Endothelial cell (in vitro differentiated cells): ENCODE results near the gene IARS2. TPM values are rescaled to one million over a fixed set of nuclear protein-coding genes. Genes with fewer than 3 reads are reported as not detected.
A peak's percentile ranks its signal among the peaks of the same experiment; 100 is the strongest.
"Not testable (repeated sequence)": the region's sequence is repeated elsewhere in the genome, so short reads cannot be mapped to it uniquely, and the experiment has no call there.

Experiments used
- DNase-seq: peaks from one replicate; pipeline ENCODE4 v3.0.0; 2021; ENCODE audit warnings: low spot score
- H3K27ac Mint-ChIP-seq: one replicate; pipeline ENCODE4 v1.8.0; 2021; ENCODE audit warnings: mixed read lengths, inconsistent platforms; ENCODE audit not compliant: unreplicated experiment
- H3K27me3 Mint-ChIP-seq: one replicate; pipeline ENCODE4 v1.8.0; 2021; ENCODE audit warnings: mild to moderate bottlenecking, moderate library complexity, mixed read lengths, inconsistent platforms; ENCODE audit not compliant: unreplicated experiment
- H3K36me3 Mint-ChIP-seq: one replicate; pipeline ENCODE4 v1.8.0; 2021; ENCODE audit warnings: mild to moderate bottlenecking, low read depth, mixed read lengths, inconsistent platforms; ENCODE audit not compliant: unreplicated experiment
- H3K4me1 Mint-ChIP-seq: one replicate; pipeline ENCODE4 v1.8.0; 2021; ENCODE audit warnings: mild to moderate bottlenecking, mixed read lengths, inconsistent platforms; ENCODE audit not compliant: unreplicated experiment
- H3K4me3 Mint-ChIP-seq: one replicate; pipeline ENCODE4 v1.8.0; 2021; ENCODE audit warnings: mild to moderate bottlenecking, mixed read lengths, inconsistent platforms; ENCODE audit not compliant: unreplicated experiment
- H3K9me3 Mint-ChIP-seq: one replicate; pipeline ENCODE4 v1.8.0; 2021; ENCODE audit warnings: mixed read lengths, inconsistent platforms; ENCODE audit not compliant: unreplicated experiment
- CTCF ChIP-seq: fragments of 200-600 bp; sonication (generic); IDR thresholded peaks from one replicate; pipeline ENCODE4 v1.5.0; 2021; ENCODE audit warnings: antibody characterized with exemption; ENCODE audit not compliant: unreplicated experiment
- total RNA-seq: library from RNA; stranded (reverse); fragmentation: NEBNext Ultra II Directional; extraction: Animal tissue kit (Norgen Biotek cat#: 25700); gene quantifications from one replicate; pipeline ENCODE4 v1.2.1, GENCODE V29; 2021; ENCODE audit not compliant: unreplicated experiment

Gene IARS2
- total RNA-seq, 1 donor from 2014 or later: 60.3 TPM

- no peak overlapping the region for H3K4me3 Mint-ChIP-seq
- H3K27ac Mint-ChIP-seq: peak overlapping the region; percentile 57
- no peak for DNase-seq
- no peaks in the 10 kb centered on the region for H3K9me3 Mint-ChIP-seq
- peaks cover 14% of the 10 kb centered on the region for H3K4me1 Mint-ChIP-seq
- TF ChIP-seq CTCF: no peak
- peaks cover 31% of the 10 kb centered on the region for H3K36me3 Mint-ChIP-seq
- no peaks in the 10 kb centered on the region for H3K27me3 Mint-ChIP-seq
Observed at GRCh38 chr1:220156620-220157146, 62.8 kb downstream of the IARS2 start.

DNA sequence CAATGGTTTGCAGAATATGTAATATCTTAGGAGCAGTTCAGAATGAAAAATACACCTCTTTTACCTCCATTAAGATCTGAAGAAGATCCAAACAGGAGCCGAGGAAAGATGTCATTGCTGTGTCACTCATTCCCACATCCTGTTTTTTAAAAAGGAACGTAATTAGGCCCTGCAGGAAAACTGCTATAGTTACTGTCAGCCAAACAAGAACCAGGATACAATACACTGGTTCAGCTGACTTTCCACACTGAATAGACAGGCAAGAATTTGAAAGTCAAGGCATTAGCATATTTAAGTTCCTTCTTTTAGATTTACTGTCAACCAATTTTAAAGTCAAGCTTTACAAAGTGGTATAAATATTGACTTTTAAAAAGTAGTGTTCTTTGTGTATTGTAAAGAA lies 63.8 kb downstream of the IARS2 start:
- no peaks in the 10 kb centered on the region for H3K9me3 Mint-ChIP-seq
- no peak for TF ChIP-seq CTCF
- no peak for DNase-seq
- H3K36me3 Mint-ChIP-seq: peaks cover 31% of the 10 kb centered on the region
- H3K27me3 Mint-ChIP-seq: no peaks in the 10 kb centered on the region
- H3K4me3 Mint-ChIP-seq: no peak overlapping the region
- H3K27ac Mint-ChIP-seq: peak overlapping the region; percentile 91
- H3K4me1 Mint-ChIP-seq: peaks cover 14% of the 10 kb centered on the region

DNA sequence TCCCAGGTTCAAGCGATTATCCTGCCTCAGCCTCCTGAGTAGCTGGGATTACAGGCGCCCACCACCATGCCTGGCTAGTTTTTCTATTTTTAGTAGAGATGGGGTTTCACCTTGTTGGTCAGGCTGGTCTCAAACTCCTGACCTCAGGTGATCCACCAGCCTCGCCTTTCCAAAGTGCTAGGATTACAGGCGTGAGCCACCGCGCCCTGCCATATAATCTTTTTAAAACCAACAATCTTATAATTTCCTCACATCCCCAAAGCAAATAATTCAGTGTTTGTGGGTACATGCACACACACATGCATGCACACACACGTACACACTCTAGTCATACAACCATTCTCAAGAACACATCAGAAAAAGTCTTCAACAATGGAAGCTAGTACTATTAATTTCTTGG lies 64.6 kb downstream of the IARS2 start:
- H3K36me3 Mint-ChIP-seq: peaks cover 28% of the 10 kb centered on the region
- H3K27ac Mint-ChIP-seq: peak overlapping the region; percentile 81
- H3K4me3 Mint-ChIP-seq: peak overlapping the region; percentile 12

DNA sequence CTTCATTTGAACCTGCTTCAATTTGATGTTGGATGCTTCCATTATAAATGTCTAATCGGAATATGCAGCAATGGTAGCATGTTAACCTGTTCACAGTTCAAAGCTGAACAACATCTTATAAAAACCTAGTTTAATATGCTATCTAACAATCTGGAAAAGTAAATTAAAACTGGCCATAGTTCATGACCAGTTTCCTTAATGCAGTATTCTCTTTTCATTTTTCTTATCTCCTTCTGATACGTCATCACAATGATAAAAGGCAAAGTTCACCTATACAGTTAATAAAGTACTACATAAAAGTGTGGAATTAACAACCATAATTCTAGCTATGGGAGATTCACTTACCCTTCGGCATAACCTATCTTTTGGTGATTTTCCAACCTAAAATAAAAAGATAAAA lies 65.1 kb downstream of the IARS2 start:
- no peak overlapping the region for H3K27ac Mint-ChIP-seq
- no peak overlapping the region for H3K4me3 Mint-ChIP-seq
- peaks cover 28% of the 10 kb centered on the region for H3K36me3 Mint-ChIP-seq
- no peaks in the 10 kb centered on the region for H3K9me3 Mint-ChIP-seq
- H3K27me3 Mint-ChIP-seq: no peaks in the 10 kb centered on the region
- TF ChIP-seq CTCF: no peak
- DNase-seq: no peak
- peaks cover 14% of the 10 kb centered on the region for H3K4me1 Mint-ChIP-seq

More for the DNA sequence above, 64.6 kb downstream of the IARS2 start:
- DNase-seq, H3K9me3 Mint-ChIP-seq, H3K27me3 Mint-ChIP-seq: not testable (repeated sequence)
- H3K4me1 Mint-ChIP-seq: peaks cover 14% of the 10 kb centered on the region

- Mint-ChIP-seq H3K4me1 (peaks cover 11% of the 10 kb centered on the region), H3K27me3 (no peaks in the 10 kb centered on the region), H3K36me3 (peaks cover 28% of the 10 kb centered on the region), H3K4me3 (no peak overlapping the region), H3K9me3 (no peaks in the 10 kb centered on the region), H3K27ac (no peak overlapping the region)
- no peak for DNase-seq
- TF ChIP-seq CTCF: no peak
Observed at GRCh38 chr1:220160027-220160426, 66.1 kb downstream of the IARS2 start.
